B cell (primary cell): ENCODE measurements around the gene MGAT5. TPM values are rescaled to one million over a fixed set of nuclear protein-coding genes. Genes with fewer than 3 reads are reported as not detected.
A peak's percentile ranks its signal among the peaks of the same experiment; 100 is the strongest.

Experiments used
- ATAC-seq: fragments of 200-7000 bp; cut with Tn5 transposase; one replicate; pipeline ENCODE4 v1.10.0; 2021; ENCODE audit warnings: low read depth, mild to moderate bottlenecking, moderate number of reproducible peaks, moderate library complexity
- CTCF ChIA-PET: fragments of 350-600 bp; sonication (Branson Sonifier 250); formaldehyde crosslinking; loops from one replicate; lab custom pipeline; 2021; ENCODE audit warnings: antibody characterized with exemption, inconsistent platforms; lab: Charles Lee
- POLR2A ChIA-PET: fragments of 350-600 bp; sonication (Branson Sonifier 250); formaldehyde crosslinking; loops from one replicate; lab custom pipeline; 2021; ENCODE audit warnings: antibody characterized with exemption; lab: Charles Lee
- DNase-seq: peaks from one replicate; pipeline ENCODE4 v3.0.0; 2013
- H2AFZ ChIP-seq: 2 replicates; pipeline ENCODE4 v1.6.1; 2012; ENCODE audit warnings: mild to moderate bottlenecking, low read depth, low read length; ENCODE audit not compliant: insufficient read depth, poor library complexity, severe bottlenecking
- H3K27ac ChIP-seq, 2 donors: 1 replicate in 1 of 2; 2 replicates in 1 of 2; pipeline ENCODE4 v1.5.1; 2012 to 2013; ENCODE audit warnings: low read length in 2 of 2, mild to moderate bottlenecking in 2 of 2, moderate library complexity in 1 of 2
- H3K27me3 ChIP-seq, 4 experiments: fragments of 200-600 bp in 1 of 4; sonication (generic) in 1 of 4; replicated peaks in 1 of 4; 1 replicate in 2 of 4; 2 replicates in 2 of 4; pipeline versions ENCODE4 v1.6.1 to v1.7.0; 2013 to 2016; ENCODE audit warnings: low read length in 3 of 4, mild to moderate bottlenecking in 2 of 4, mixed read lengths in 1 of 4, moderate library complexity in 1 of 4; ENCODE audit not compliant: insufficient read depth in 4 of 4, control insufficient read depth in 3 of 4; ENCODE audit errors: control extremely low read depth in 1 of 4
- H3K36me3 ChIP-seq, 2 experiments: replicated peaks in 1 of 2; 1 replicate in 1 of 2; 2 replicates in 1 of 2; pipeline versions ENCODE4 v1.6.1 to v1.7.1; 2013; ENCODE audit warnings: low read length in 1 of 2; ENCODE audit not compliant: insufficient read depth in 2 of 2, control insufficient read depth in 1 of 2; ENCODE audit errors: control extremely low read depth in 1 of 2, extremely low read depth in 1 of 2
- H3K4me1 ChIP-seq, 2 donors: fragments of 200-600 bp in 1 of 2; sonication (generic) in 1 of 2; 1 replicate in 1 of 2; 2 replicates in 1 of 2; pipeline versions ENCODE4 v1.5.1 to v1.6.1; 2013 to 2017; ENCODE audit warnings: low read length in 2 of 2; ENCODE audit not compliant: control insufficient read depth in 2 of 2, insufficient read depth in 2 of 2
- H3K4me2 ChIP-seq: replicated peaks from 2 replicates; pipeline ENCODE3; 2012; ENCODE audit warnings: mild to moderate bottlenecking, low read depth, low read length; ENCODE audit not compliant: poor library complexity, severe bottlenecking
- H3K4me3 ChIP-seq, 5 experiments: fragments of 200-600 bp in 1 of 5; sonication (generic) in 1 of 5; 1 replicate in 3 of 5; 2 replicates in 2 of 5; pipeline versions ENCODE4 v1.5.1 to v1.7.0; 2011 to 2016; ENCODE audit warnings: low read length in 4 of 5, mild to moderate bottlenecking in 4 of 5, low read depth in 2 of 5, control low read depth in 1 of 5, moderate library complexity in 1 of 5; ENCODE audit not compliant: insufficient read depth in 1 of 5; ENCODE audit errors: control extremely low read depth in 1 of 5, extremely low read depth in 1 of 5
- H3K79me2 ChIP-seq: fragments of 200-600 bp; sonication (generic); one replicate; pipeline ENCODE4 v1.6.0; 2016; ENCODE audit warnings: low read length; ENCODE audit not compliant: control insufficient read depth, insufficient read depth
- H3K9ac ChIP-seq: fragments of 200-600 bp; sonication (generic); 2 replicates; pipeline ENCODE4 v1.6.1; 2017; ENCODE audit warnings: mild to moderate bottlenecking, low read length, moderate library complexity
- H3K9me3 ChIP-seq, 3 donors: one replicate each; pipeline versions ENCODE4 v1.6.1 to v1.7.1; 2013; ENCODE audit warnings: low read length in 2 of 3; ENCODE audit not compliant: control insufficient read depth in 2 of 3, insufficient read depth in 1 of 3; ENCODE audit errors: control extremely low read depth in 1 of 3
- H4K20me1 ChIP-seq: 2 replicates; pipeline ENCODE4 v1.6.0; 2012; ENCODE audit warnings: mild to moderate bottlenecking, low read length; ENCODE audit not compliant: insufficient read depth, control insufficient read depth, poor library complexity, severe bottlenecking
- H3K27ac Mint-ChIP-seq: one replicate; pipeline ENCODE4 v1.8.0; 2021; ENCODE audit warnings: mixed read lengths
- H3K27me3 Mint-ChIP-seq: one replicate; pipeline ENCODE4 v1.8.0; 2021; ENCODE audit warnings: mixed read lengths
- H3K4me1 Mint-ChIP-seq: one replicate; pipeline ENCODE4 v1.8.0; 2021; ENCODE audit warnings: mixed read lengths
- H3K4me3 Mint-ChIP-seq: one replicate; pipeline ENCODE4 v1.8.0; 2021; ENCODE audit warnings: mixed read lengths
- H3K9me3 Mint-ChIP-seq: one replicate; pipeline ENCODE4 v1.8.0; 2022; ENCODE audit warnings: mixed read lengths; ENCODE audit not compliant: insufficient read depth
- CTCF ChIP-seq: fragments of 200-600 bp; IDR thresholded peaks from one replicate; pipeline ENCODE4 v1.8.0; 2022; ENCODE audit warnings: antibody characterized with exemption, mild to moderate bottlenecking
- EZH2 ChIP-seq: IDR thresholded peaks from 2 replicates; pipeline ENCODE4 v1.6.1; 2012; ENCODE audit warnings: borderline replicate concordance, low read depth, mild to moderate bottlenecking, moderate library complexity, low read length; ENCODE audit not compliant: insufficient read depth, poor library complexity, severe bottlenecking
- WGBS: methylation state at CpG from one replicate; pipeline ENCODE4 v1.1.5; 2013; ENCODE audit warnings: missing lambda C conversion rate; ENCODE audit not compliant: insufficient coverage; 5-methylcytosine and 5-hydroxymethylcytosine counted together
- intact Hi-C: fragments of 100-400 bp; cut with micrococcal nuclease; formaldehyde crosslinking; loops from one replicate; pipeline ENCODE4 v1.10.0; 2022
- polyA plus RNA-seq: library from polyadenylated mRNA; depleted of rRNA; stranded (reverse); fragments of >200 nt; gene quantifications from 2 replicates; pipeline ENCODE4 v1.2.3, GENCODE V29; 2012
- total RNA-seq, 2 donors: library from RNA; stranded (reverse); fragments of 120-200 nt in 1 of 2; gene quantifications; 1 replicate in 1 of 2; 2 replicates in 1 of 2; pipeline versions ENCODE4 v1.2.3 to v1.2.4, GENCODE V29; 2013 to 2022

Gene MGAT5
- total and polyA plus RNA-seq, 2 donors (not counting 1 experiment from before 2014, with no cell fraction given), result 27.2 to 184 TPM

GRCh38 chr2:134206031-134206430, 47.8 kb upstream of the MGAT5 start:
- H4K20me1 ChIP-seq, result peaks cover 28% of the 10 kb centered on the region
- no peak overlapping the region for H2AFZ ChIP-seq
- Mint-ChIP-seq H3K27me3 (no peaks in the 10 kb centered on the region), H3K4me1 (peaks cover 22% of the 10 kb centered on the region), H3K27ac (no peak overlapping the region), H3K9me3 (no peaks in the 10 kb centered on the region), H3K4me3 (peak overlapping the region; percentile 23)
- H3K4me2 ChIP-seq, result peak overlapping the region; percentile 20
- ChIA-PET CTCF (interaction anchor here (0.7 to 6.5 kb wide), 20 partner anchors 9 to 320 kb away, joined by 3 to 118 read pairs (median 7); partner anchors contain the start of gene MGAT5), POLR2A (interaction anchor here (2.6 kb wide), 1 partner anchor 87 kb away, joined by 7 read pairs; no protein-coding TSS in a partner anchor)
- H3K4me1 ChIP-seq, result peaks cover 45 to 57% of the 10 kb centered on the region in 2 donors
- 100% methylated on average over 1 of the region's 2 CpGs for WGBS
- H3K9ac ChIP-seq, result no peak overlapping the region
- ATAC-seq (peak; percentile 49), DNase-seq (peak; percentile 57)
- TF ChIP-seq CTCF (no peak), EZH2 (no peak)
- no peak overlapping the region for H3K4me3 ChIP-seq
- H3K9me3 ChIP-seq, result no peaks in the 10 kb centered on the region
- H3K27ac ChIP-seq, result peak overlapping the region in 1 of 2 donors; percentile 73
- peaks cover 2 to 6% of the 10 kb centered on the region in 2 experiments for H3K36me3 ChIP-seq
- no peaks in the 10 kb centered on the region for H3K27me3 ChIP-seq
- peaks cover 80% of the 10 kb centered on the region for H3K79me2 ChIP-seq
- intact Hi-C loops, result loop anchor here (5.0 kb wide), 4 partner anchors 36 to 319 kb away; no protein-coding TSS in a partner anchor

GRCh38 chr2:134206573-134206972, 47.3 kb upstream of the MGAT5 start:
- Mint-ChIP-seq H3K4me3 (no peak overlapping the region), H3K9me3 (no peaks in the 10 kb centered on the region), H3K4me1 (peaks cover 18% of the 10 kb centered on the region), H3K27ac (no peak overlapping the region), H3K27me3 (no peaks in the 10 kb centered on the region)
- Histone ChIP-seq H3K4me3 (no peak overlapping the region), H3K4me1 (peaks cover 45 to 53% of the 10 kb centered on the region in 2 donors), H2AFZ (no peak overlapping the region), H3K9ac (no peak overlapping the region), H4K20me1 (peaks cover 23% of the 10 kb centered on the region), H3K9me3 (no peaks in the 10 kb centered on the region), H3K79me2 (peaks cover 74% of the 10 kb centered on the region), H3K27ac (peak overlapping the region in 1 of 2 donors; percentile 73), H3K4me2 (peak overlapping the region; percentile 20), H3K27me3 (no peaks in the 10 kb centered on the region), H3K36me3 (peaks cover 2 to 6% of the 10 kb centered on the region in 2 experiments)
- no peak for DNase-seq
- intact Hi-C loops, result loop anchor here (5.0 kb wide), 4 partner anchors 36 to 319 kb away; no protein-coding TSS in a partner anchor
- WGBS, result 81% methylated on average over 2 of the region's 5 CpGs
- CTCF ChIA-PET, result interaction anchor here (0.6 to 6.5 kb wide), 20 partner anchors 9 to 321 kb away, joined by 3 to 118 read pairs (median 9); partner anchors contain the start of gene MGAT5
- POLR2A ChIA-PET, result interaction anchor here (2.6 kb wide), 1 partner anchor 87 kb away, joined by 7 read pairs; no protein-coding TSS in a partner anchor
- ATAC-seq, result no peak
- no peak for TF ChIP-seq EZH2
- TF ChIP-seq CTCF, result no peak
